IPS-11a (cell line): ENCODE data around the gene KLK7.

Experiments
- H3K4me3 ChIP-seq: one replicate; pipeline ENCODE4 v1.5.1; 2013; ENCODE audit warnings: low read depth, low read length, control low read depth

Gene KLK7

DNA sequence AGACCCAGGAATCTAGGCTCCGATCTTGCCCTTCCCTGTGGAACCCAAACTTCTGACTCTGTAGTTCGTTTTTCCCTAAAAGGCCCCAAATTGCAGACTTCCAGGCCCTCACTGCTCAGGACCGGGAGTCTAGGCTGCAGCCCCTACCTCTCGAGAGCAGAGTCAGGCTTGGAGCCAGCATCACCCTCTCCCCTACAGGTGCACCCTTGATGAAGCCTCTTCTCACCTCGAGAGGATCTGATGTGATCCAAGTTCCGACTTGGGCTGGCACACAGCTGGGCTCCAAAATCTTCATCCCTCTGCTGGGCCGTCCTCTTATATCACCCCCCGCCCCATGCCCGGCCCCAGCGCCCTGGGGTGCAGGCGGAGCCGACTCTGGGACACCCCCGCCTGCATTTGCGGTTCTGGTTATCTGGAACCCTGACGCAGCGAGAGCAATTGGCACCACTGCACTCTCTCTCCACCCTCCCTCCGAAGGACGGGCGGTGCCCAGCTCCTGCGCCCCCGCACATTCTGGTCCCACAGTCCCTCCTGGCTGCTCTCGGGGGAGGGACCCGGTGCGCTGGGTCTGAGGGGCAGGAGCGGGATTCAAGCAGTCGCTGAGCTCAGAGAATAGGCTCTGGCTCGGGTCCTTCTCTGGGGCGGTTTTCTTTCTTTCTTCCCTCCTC is at the start of gene KLK7:
Gene KLK7 (minus strand): TSS at position 293 of the 668 bp plus-strand sequence. CDS start 1,518 bp downstream, outside the sequence.
- H3K4me3 ChIP-seq, result peak within 1 kb of the TSS; percentile 4

DNA sequence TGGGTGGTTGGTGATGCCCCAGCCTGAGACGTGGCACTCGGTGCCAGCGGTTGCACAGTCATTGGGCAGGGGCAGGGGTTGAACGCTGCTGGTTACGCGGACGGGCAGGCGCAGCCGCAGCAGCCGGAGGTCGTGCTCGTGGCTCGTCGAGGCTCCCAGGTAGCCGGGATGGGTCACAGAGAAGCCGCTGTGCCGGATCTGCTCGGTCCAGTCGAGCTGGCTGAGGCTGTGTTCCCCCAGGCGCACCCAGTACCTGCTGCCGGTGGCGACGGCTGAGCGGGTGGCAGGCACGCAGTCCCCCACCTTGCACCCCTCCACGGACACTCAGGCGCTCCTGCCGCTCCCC is 48.1 kb upstream of the KLK7 start:
- no peak overlapping the region for H3K4me3 ChIP-seq

DNA sequence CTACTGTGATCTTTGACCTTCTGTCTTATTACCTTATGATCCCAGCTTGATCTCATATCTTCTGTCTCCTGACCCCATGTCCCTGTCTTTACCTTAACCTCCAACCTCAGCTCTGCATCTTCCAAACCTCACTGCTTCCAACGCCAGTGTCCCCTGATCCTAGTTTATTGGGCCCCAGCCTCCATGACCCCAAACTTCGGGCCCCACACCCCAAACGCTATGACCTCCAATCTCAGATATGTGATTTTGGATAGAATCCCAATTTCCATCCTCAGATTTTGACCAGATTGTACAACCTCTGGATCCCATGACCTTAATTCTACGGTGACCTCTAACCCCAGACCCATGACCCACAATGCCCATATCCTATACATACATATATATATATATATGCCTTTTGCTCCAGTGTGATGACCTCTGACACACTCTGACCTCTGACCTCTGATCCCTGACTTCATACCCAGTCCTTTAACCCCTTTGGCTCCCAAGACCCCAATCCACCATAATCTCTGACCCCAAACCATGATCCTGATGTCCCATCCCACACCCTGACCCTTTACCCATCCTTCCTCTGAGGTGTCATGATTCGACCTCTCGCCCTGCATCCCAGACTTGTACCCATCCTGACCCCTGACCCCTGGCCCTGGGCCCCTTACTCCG is 47.6 kb upstream of the KLK7 start:
- H3K4me3 ChIP-seq, result no peak overlapping the region

DNA sequence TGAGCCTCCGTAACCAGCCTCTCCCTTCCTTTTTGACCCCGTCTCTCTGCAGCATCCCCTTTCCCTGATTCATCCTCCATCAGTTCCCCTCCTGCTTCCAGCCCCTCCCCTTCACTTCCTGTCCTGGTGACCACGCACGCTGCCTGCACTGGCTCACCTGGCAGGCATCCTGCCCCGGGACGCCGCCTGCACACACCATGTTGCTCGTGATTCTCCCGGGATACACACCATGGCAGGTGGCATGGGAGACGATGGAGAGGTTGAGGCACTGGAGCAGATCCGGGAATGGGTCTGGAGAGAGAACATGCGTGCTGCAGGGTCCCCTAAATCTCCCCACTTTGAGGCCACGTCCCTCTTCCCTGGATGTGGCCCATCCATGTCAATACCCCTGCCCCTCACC is 46.9 kb upstream of the KLK7 start:
- no peak overlapping the region for H3K4me3 ChIP-seq

DNA sequence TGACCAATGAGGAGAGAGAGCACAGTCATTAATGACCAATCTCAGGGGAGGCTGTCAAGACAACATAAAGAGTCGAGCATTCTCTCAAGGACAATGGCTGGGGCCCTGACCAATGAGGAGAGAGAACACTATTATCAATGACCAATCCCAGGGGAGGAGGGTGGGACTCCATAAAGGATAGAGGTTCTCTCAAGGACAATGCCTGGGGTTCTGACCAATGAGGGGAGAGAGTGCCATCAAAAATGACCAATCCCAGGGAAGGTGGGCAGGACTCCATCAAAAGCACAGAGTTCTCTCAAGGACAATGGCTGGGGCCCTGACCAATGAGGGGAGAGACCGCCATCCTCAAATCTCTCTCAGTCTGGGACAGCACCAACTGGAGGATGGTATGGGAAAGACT is 46.0 kb upstream of the KLK7 start:
- no peak overlapping the region for H3K4me3 ChIP-seq

DNA sequence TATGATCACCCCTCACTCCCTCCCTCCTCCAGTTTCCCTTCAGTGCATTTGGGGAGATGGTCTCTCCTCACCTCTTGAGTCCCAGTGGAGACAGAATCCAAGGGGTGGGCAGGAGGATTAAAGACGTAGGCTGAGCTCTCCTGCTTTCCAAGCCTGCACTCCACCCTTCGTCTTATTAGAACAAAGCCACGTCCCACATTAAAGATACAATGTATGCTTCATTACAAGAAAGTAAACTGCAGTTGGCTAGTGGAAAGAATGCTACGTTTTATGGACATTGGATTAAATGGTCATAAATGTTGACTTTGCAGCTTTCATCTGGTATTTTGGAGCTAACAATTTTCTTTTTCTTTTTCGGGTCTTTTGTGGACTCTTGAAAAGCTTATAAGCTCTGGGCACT is 44.2 kb upstream of the KLK7 start:
- no peak overlapping the region for H3K4me3 ChIP-seq

DNA sequence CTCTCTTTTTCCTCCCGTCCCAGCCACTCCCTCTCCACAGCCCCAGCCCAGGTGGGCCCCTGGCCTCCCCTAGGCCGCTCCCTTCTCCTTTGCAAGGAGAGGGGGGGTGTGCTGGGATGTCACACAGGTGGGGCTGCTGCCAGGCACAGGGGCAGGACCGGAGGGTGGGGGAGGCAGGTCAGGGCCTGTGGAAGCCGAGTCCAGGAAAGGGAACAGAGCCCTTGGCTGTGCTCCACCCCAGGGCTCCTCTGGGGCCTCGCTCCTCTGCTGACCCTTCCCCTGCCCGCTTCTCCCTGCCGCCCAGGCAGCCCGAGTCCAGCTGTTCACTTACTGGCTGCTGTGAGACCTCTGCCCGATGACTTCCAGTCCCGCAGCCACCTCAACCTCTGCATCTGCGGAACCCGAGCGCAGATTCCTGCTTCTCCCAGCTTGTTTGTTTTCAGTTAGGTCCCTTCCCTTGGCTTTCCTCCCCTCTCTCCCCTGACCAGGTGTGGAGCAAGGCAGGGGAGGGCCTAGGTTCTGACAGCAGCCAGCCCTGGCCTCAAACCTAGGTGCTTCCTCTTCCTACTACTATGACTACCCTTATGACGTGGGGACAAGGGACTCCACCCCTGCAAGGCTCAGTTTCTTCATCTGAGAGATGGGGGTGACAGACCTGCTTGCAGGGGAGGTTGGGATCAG is 43.5 kb upstream of the KLK7 start:
- H3K4me3 ChIP-seq, result no peak overlapping the region

DNA sequence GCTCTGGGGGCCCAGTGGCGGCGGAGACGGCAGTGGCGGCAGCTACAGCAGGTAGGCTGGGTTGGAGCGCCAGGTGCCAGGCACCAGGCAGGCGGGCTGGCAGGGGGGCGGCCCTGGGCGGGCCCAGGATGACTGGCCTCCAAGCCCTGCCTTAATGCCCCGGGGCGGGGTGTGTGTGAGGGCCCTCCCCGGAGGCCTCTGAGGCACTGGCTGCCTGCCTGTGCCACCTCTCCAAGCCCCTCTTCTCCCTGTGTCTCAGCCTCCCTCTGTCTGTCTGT is 42.8 kb upstream of the KLK7 start, which contains the start of gene KLK11:
Gene KLK11 (minus strand): TSS at position 63 of the 278 bp plus-strand sequence. CDS start 985 bp downstream, outside the sequence.
- H3K4me3 ChIP-seq, result no peak within 1 kb of the TSS

DNA sequence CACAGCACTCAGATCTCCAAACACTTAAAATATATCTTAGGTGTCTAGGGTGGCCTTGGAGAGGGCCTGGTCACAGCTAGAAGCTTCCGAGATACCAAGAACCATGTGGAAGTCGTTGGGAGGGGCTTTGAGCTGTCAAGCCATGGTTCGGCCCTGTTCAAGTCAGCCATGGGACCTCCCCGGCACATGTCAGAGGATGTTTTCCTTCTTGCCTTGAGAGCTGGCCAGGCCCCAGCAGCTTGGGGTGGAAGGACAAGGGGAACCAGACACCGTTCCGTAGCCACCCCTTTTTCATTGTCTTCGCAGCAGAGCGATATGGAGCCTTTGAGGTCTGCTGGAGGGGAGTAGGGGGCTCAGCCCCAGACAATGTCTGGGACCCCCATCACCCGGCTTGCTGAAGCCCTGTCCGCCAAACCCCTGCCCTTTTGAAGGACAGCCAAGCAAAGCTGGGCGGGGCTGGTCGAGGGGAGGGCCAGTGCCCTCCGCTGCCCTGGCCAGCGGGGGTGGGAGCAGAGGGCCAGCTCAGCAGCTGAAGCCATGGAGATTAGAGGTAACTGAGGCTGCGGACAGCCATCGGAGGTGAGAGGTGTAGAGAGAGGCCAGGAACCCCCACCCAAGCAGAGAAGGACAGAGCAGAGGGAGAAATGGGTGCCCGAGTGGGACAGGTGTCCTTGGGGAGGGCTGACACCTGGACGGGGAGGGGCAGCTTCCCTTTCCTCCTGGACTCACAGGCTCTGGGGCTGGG is 42.3 kb upstream of the KLK7 start:
- no peak overlapping the region for H3K4me3 ChIP-seq

DNA sequence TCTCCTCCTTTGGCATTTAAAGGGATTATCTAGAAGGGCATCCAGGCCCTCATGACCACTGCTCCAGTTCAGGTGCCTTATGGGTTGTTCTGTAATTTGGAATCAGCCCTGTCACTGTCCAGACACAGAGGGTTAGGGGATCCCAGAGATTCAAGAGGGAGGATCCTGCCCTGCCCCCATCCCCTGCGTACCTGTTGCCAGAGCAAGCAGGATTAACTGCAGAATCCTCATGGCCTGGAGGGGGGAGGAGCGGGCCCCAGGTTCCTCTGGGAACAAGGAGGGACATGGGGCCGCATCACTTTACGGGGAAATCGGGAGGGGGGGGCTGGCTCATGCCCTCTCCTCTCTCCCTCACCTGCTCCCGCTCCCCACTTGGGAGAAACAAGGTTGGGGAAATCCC is 41.7 kb upstream of the KLK7 start:
- no peak overlapping the region for H3K4me3 ChIP-seq

DNA sequence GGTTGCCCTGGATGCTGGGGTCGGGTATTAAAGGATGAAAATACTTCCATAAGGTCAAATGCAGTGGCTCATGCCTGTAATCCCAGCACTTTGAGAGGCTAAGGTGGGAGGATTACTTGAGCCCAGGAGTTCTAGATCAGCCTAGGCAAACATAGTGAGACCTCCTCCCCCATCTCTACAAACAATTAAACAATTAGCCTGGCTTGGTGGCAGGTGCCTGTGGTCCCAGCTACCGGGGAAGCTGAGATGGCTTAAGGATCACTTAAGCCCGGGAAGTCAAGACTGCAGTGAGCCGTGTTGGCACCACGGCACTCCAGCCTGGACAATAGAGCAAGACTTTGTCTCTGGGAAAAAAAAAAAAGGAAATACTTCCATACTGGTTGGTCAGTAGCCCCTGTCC is 41.2 kb upstream of the KLK7 start:
- H3K4me3 ChIP-seq, result no peak overlapping the region

DNA sequence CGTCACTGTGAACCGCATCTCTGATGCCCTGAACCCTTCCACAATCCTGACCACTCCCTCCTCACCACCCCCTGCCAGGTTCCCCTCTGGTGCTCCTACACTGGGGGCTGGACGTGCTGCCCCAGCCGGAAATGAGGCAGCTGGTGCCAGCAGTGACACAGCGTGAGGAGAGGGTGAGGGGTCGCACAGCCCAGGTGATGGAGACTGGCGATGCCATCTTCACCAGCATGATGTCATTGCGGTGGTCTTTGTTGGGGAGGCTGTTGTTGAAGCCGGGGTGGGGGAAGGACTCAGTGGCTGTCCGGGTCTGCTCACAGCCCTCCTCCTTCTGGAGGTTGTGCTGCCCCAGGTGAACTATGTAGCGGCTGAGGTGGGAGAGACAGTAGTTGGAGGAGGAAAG is 40.2 kb upstream of the KLK7 start:
- H3K4me3 ChIP-seq, result no peak overlapping the region

DNA sequence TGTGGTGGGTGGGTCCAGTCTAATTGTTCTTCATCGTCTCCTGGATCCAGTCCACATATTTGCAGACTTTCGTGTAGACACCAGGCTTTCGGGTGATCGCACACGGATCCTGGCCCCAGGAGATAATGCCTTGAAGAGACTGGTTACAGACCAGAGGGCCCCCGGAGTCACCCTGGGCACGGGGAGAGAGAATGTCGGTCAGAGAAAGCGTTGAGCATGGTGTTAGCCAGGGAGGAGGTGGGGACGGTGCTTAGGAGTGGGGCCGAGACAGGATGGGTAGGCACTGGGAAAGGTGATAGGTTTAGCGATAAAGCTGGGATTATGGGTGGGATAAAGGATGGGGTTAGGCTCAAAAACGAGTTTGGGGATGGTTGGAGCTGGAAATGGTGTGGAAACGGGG is 38.8 kb upstream of the KLK7 start:
- no peak overlapping the region for H3K4me3 ChIP-seq

DNA sequence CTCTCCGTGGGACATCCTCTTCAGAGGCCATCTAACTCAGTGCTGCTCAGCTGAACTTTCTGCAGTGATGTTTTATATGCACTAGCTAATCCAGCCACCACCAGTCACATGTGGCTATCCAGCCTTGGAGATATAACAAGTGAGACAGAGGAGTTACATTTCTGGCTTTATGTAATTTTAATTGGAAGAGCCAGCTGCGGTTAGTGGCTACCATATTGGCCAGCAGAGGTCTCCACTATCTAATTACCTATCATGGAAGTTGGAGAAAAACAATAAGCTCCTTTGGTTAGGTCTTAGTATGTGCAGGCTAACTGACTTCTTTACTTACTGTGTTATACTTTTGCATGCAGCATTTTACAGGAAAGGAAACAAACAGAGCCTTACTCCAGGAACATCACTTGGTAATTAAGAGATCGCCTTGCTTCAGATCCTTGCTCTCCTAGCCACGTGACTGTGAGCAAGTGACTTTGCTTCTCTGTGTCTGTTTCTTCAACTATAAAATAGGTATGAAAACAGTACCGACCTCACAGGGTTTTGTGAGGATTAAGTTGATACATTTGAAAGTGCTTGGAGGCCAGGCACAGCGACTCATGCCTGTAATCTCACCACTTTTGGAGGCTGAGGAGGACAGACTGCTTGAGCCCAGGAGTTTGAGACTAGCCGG is 37.4 kb upstream of the KLK7 start:
- H3K4me3 ChIP-seq, result no peak overlapping the region

DNA sequence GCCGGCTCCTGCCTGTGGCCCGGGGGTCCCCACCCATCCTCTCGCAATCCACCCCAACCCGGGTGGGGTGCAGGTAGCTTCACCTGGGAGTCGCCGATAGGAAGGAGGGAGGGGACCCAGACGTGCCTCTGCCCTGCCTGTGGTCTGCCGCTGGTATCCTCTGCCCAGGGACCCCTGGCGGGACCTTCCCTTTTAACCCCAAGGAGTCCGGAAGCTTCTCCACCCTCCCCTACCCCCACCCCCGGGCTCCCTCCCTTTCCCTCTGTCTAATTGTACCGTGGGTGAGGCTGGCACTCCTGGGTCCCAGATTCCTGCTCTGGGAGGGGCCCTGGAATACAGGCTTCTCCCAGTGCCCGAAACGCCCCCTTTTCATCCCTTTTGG is 35.8 kb upstream of the KLK7 start, which contains the start of gene KLK10:
Gene KLK10 (minus strand): TSS at position 166 of the 382 bp plus-strand sequence. CDS start 579 bp downstream, outside the sequence.
- peak within 1 kb of the TSS; percentile 24 for H3K4me3 ChIP-seq

DNA sequence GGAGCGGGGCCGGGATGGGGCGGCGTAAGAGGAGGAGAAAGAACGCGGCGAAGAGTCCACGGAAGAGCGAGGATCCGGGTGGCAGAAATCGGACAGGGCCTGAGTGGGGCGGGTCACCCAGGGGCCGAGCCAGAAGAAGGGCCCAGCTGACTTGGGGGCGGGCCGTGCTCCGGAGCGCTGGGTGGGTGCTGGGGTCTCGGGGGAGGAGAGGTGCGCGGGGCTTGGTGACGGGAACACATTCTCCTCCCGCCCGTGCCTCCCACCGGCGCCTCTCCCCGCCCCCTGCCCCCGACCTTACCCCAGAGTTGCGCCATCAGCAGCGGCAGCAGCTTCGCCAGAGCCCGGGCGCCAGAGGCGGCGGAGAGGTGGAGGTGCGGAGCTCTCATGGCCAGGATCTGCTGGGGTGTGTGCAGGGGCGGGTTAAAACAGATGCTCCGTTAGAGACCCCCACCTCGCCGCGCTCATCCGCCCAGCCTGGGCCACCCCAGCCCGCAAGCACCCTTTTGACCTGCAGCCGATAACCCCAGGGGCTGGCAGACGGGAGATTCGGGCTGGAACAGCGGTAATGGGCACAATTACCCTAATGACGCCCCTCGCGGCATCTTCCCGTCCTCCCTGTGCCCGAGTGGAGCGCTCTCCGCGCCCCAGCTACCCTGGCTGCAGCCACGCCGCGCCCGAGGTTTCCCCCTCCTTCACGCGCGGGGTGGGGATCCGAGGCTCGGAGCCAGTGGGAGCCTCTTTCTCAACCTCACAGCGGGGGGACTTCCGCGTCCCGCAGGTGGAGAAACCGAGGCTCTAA is 35.2 kb upstream of the KLK7 start:
- H3K4me3 ChIP-seq, result peak overlapping the region; percentile 24

DNA sequence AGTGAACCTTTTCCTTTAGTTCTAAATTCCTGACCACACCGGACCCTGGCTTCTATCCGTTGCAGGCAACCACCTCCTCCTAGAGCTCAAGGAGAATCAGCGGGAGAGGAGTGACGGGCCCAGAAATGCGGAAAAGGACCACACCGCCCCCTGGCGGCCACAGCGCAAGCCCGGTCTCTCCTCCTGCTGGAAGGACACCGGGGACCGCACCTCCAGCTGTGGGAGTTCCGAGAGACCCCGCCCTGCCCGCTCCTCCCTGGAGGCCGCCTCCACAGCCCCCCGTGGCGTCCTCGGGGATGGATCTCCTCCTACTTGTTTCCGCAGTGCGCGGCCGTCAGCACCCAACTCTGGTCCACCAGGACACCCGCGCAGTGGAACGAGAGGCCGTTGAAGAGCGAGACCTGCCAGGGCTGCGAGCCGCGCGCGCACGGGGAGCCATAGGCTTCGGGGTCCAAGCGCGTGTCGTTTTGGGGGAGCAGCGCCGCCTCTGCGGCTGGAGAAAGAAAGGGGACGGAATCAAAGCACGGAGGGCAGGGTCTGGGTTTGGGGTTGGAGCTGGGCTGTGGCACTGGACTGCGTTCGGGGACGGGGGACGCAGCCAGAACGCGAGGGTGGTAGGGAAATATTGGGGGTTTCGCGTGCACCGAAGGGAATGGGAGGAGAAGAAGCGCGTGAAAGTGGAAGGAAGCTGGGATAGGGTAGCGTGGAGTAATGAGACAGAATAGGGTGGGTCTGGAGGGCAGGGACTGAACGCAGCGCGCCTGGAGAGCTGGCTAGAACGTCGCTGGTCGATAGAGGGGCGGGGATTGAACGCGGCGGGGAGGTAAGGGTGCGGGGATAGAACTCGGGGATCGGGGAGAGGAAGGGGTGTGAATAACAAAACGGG is 33.3 kb upstream of the KLK7 start:
- peak overlapping the region; percentile 58 for H3K4me3 ChIP-seq

DNA sequence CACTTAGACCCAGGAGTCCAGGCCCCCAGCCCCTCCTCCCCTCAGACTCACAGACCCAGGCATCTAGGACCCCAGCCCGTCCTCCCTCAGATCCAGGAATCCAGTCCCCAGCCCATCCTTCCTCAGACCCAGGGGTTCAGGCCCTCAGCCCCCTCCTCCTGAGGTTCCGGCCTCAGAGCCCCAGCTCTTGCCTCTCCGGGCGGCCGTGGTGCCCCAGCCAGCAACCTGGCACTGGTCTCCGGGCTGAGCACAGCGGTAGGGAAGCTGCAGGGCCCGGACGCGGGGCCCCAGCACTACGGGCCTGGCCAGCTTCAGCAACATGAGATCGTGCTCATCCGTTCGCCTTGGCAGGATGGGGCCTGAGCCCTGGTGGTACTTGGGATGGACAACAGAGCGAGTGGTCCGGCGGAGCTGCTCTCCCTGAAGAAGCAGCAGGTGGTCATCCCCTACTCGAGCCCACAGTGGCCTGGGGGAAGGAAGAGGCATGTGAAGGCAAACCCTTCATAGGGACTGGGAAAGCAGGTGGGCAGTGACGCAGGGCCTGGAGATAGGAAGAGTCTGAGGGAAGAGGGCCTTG is 32.1 kb upstream of the KLK7 start:
- no peak overlapping the region for H3K4me3 ChIP-seq

DNA sequence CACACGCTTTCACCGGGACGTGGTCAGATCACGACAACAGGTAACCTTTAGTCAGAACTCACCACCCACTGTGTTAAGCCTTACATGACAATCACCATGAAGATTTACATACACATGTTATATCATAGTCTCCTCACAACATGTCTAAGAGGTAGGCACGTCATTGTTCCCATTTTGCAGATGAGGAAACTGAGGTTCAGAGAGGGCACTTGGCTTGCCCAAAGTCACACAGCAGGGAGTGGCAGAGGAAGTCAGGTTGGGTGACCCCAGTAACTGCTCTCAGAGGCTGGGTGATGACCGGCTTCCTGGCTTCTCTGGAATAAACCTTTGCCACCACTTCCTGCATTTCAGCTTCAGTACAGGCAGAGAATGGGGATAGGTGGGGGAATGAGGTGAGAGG is 30.5 kb upstream of the KLK7 start:
- H3K4me3 ChIP-seq, result no peak overlapping the region
